ENCODE results near the gene GLCE. TPM values are rescaled to one million over a fixed set of nuclear protein-coding genes. Genes with fewer than 3 reads are reported as not detected.

Gene GLCE
- total RNA-seq, 1 donor from 2014 or later, result 13.6 TPM

DNA sequence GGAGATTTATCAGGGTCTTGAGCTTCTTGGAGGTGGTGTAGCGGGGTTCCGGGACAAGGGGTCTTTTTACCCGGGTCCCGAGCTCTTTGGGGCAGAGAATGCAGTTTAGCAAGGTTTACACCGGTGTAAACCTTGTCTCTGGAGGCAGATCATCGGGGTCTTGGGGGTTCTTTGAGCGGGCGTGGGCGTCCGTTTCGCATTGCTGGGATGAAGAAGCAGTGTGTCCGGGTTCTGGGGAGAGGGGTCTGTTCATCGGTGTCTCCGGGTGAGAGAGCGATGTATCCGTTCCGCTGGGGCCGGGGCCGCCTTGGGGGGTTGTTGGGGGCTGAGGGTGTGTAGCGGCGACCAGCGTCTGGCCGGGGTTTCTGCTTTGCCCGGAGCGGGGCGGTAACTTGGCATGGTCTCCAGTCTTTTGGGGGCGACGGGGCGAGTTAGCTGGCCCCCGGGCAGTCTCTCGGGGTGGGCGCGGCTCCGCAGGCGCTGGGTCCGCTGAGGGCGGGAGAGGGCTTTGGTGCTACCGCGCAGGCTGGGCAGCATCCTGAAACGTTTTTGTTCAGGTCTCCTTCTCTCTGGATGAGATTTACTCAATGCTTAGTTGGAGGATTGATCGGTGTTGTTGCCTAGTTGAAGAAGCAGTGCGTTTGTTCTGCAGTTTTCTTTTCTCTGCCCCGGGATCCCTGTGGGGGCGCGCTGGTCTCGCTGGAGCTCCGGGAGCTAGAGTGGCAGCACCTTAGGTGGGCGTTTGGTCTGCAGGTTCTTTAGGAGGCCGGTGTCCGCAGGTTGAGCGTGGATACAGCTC is 843 bp downstream of the GLCE start:
- Mint-ChIP-seq H3K4me1 (ENCODE audit: low read depth, unreplicated experiment) (peaks cover 7% of the 10 kb centered on the region), H3K9me3 (ENCODE audit: unreplicated experiment) (no peaks in the 10 kb centered on the region), H3K27me3 (ENCODE audit: low read depth, unreplicated experiment) (no peaks in the 10 kb centered on the region), H3K36me3 (ENCODE audit: low read depth, unreplicated experiment) (no peaks in the 10 kb centered on the region), H3K27ac (ENCODE audit: unreplicated experiment) (peak overlapping the region; percentile 81), H3K4me3 (ENCODE audit: unreplicated experiment) (peak overlapping the region; percentile 97)
- no peaks in the 10 kb centered on the region for H3K36me3 ChIP-seq (ENCODE audit: insufficient read depth, low read length)
- peak overlapping the region; percentile 86 for H3K4me3 ChIP-seq (ENCODE audit: insufficient read depth, low read depth, low read length)
- DNase-seq (ENCODE audit: low read depth), result no peak
- H3K4me1 ChIP-seq (ENCODE audit: insufficient read depth, low read length), result peaks cover 5% of the 10 kb centered on the region
- no peaks in the 10 kb centered on the region for H3K27me3 ChIP-seq (ENCODE audit: insufficient read depth, low read length)
- H2AFZ ChIP-seq (ENCODE audit: low read depth, low read length), result peak overlapping the region; percentile 94
- H4K20me1 ChIP-seq (ENCODE audit: insufficient read depth, low read length), result peaks cover 11% of the 10 kb centered on the region
- TF ChIP-seq CTCF (IDR thresholded peaks at IDR 0.05; ENCODE audit: insufficient read depth, low read depth, low read length) (peak; percentile 17), EZH2 (IDR thresholded peaks at IDR 0.05; ENCODE audit: insufficient read depth, low read length) (no peak)
- H3K27ac ChIP-seq (ENCODE audit: low read depth, low read length), result no peak overlapping the region
- no peaks in the 10 kb centered on the region for H3K9me3 ChIP-seq (ENCODE audit: insufficient read depth, low read depth, low read length)
- H3K4me2 ChIP-seq (ENCODE audit: low read length), result peak overlapping the region; percentile 98
- H3K79me2 ChIP-seq (ENCODE audit: insufficient read depth, low read length), result peaks cover 18% of the 10 kb centered on the region
- no peak for FAIRE-seq
- H3K9ac ChIP-seq (ENCODE audit: low read length), result peak overlapping the region; percentile 91

- peak overlapping the region; percentile 81 for H3K27ac Mint-ChIP-seq (ENCODE audit: unreplicated experiment)
- peak; percentile 2 for TF ChIP-seq CTCF (IDR thresholded peaks at IDR 0.05; ENCODE audit: insufficient read depth, low read depth, low read length)
- TF ChIP-seq EZH2 (IDR thresholded peaks at IDR 0.05; ENCODE audit: insufficient read depth, low read length), result no peak
Measured at GRCh38 chr15:69161878-69162213, 1.4 kb downstream of the GLCE start.

DNA sequence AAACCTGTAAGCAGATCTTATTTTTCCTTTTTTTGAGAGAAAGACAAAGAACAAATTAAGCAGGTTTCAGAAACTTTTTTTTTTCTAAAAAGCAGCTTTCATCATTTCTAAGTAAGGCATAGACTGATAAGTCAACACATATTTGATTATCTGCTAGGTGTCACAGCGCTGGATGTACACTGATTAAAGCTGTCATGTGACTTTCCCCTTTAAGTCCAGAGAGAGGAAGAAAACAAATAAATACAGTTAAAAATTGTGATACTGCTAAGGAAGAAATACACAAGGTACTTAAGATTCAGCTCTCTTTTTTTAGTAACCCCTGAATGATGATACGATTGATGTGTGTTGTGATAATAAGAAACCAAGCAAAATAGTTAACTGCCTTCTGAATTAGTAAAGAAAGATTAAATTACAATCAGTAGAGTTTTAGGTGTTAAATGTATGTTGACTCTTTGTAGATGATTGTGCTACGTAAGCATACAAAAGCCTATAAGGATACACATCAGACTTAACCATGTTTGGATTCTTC is 2.8 kb downstream of the GLCE start:
- H3K36me3 ChIP-seq (ENCODE audit: insufficient read depth, low read length), result no peaks in the 10 kb centered on the region
- H3K27ac ChIP-seq (ENCODE audit: low read depth, low read length), result no peak overlapping the region
- no peak for TF ChIP-seq CTCF (IDR thresholded peaks at IDR 0.05; ENCODE audit: insufficient read depth, low read depth, low read length)
- TF ChIP-seq EZH2 (IDR thresholded peaks at IDR 0.05; ENCODE audit: insufficient read depth, low read length), result no peak
- H3K4me3 ChIP-seq (ENCODE audit: insufficient read depth, low read depth, low read length), result no peak overlapping the region
- H3K4me1 ChIP-seq (ENCODE audit: insufficient read depth, low read length), result peaks cover 5% of the 10 kb centered on the region
- no peak overlapping the region for H2AFZ ChIP-seq (ENCODE audit: low read depth, low read length)
- Mint-ChIP-seq H3K4me3 (ENCODE audit: unreplicated experiment) (no peak overlapping the region), H3K36me3 (ENCODE audit: low read depth, unreplicated experiment) (no peaks in the 10 kb centered on the region), H3K27ac (ENCODE audit: unreplicated experiment) (no peak overlapping the region), H3K9me3 (ENCODE audit: unreplicated experiment) (no peaks in the 10 kb centered on the region), H3K4me1 (ENCODE audit: low read depth, unreplicated experiment) (peaks cover 7% of the 10 kb centered on the region), H3K27me3 (ENCODE audit: low read depth, unreplicated experiment) (no peaks in the 10 kb centered on the region)
- peaks cover 16% of the 10 kb centered on the region for H4K20me1 ChIP-seq (ENCODE audit: insufficient read depth, low read length)
- H3K4me2 ChIP-seq (ENCODE audit: low read length), result no peak overlapping the region
- H3K79me2 ChIP-seq (ENCODE audit: insufficient read depth, low read length), result peaks cover 18% of the 10 kb centered on the region
- H3K27me3 ChIP-seq (ENCODE audit: insufficient read depth, low read length), result no peaks in the 10 kb centered on the region
- DNase-seq (ENCODE audit: low read depth) (no peak), FAIRE-seq (peak; percentile 34)
- H3K9me3 ChIP-seq (ENCODE audit: insufficient read depth, low read depth, low read length), result no peaks in the 10 kb centered on the region
- no peak overlapping the region for H3K9ac ChIP-seq (ENCODE audit: low read length)

More at GRCh38 chr15:69161878-69162213, 1.4 kb downstream of the GLCE start:
- Mint-ChIP-seq H3K27me3 (ENCODE audit: low read depth, unreplicated experiment) (no peaks in the 10 kb centered on the region), H3K9me3 (ENCODE audit: unreplicated experiment) (no peaks in the 10 kb centered on the region), H3K4me1 (ENCODE audit: low read depth, unreplicated experiment) (peaks cover 7% of the 10 kb centered on the region), H3K36me3 (ENCODE audit: low read depth, unreplicated experiment) (no peaks in the 10 kb centered on the region), H3K4me3 (ENCODE audit: unreplicated experiment) (peak overlapping the region; percentile 97)
- Histone ChIP-seq H3K4me1 (ENCODE audit: insufficient read depth, low read length) (peaks cover 5% of the 10 kb centered on the region), H3K79me2 (ENCODE audit: insufficient read depth, low read length) (peaks cover 18% of the 10 kb centered on the region), H3K9ac (ENCODE audit: low read length) (peak overlapping the region; percentile 91), H3K36me3 (ENCODE audit: insufficient read depth, low read length) (no peaks in the 10 kb centered on the region), H3K27ac (ENCODE audit: low read depth, low read length) (no peak overlapping the region), H3K9me3 (ENCODE audit: insufficient read depth, low read depth, low read length) (no peaks in the 10 kb centered on the region), H2AFZ (ENCODE audit: low read depth, low read length) (peak overlapping the region; percentile 94), H3K4me2 (ENCODE audit: low read length) (peak overlapping the region; percentile 98), H3K4me3 (ENCODE audit: insufficient read depth, low read depth, low read length) (peak overlapping the region; percentile 86), H3K27me3 (ENCODE audit: insufficient read depth, low read length) (no peaks in the 10 kb centered on the region), H4K20me1 (ENCODE audit: insufficient read depth, low read length) (peaks cover 11% of the 10 kb centered on the region)
- no peak for FAIRE-seq
- DNase-seq (ENCODE audit: low read depth), result no peak
